Measurements from ENCODE around the gene LSM12.
"Not testable (repeated sequence)": the region's sequence is repeated elsewhere in the genome, so short reads cannot be mapped to it uniquely, and the experiment has no call there.

The LSM12 gene

DNA sequence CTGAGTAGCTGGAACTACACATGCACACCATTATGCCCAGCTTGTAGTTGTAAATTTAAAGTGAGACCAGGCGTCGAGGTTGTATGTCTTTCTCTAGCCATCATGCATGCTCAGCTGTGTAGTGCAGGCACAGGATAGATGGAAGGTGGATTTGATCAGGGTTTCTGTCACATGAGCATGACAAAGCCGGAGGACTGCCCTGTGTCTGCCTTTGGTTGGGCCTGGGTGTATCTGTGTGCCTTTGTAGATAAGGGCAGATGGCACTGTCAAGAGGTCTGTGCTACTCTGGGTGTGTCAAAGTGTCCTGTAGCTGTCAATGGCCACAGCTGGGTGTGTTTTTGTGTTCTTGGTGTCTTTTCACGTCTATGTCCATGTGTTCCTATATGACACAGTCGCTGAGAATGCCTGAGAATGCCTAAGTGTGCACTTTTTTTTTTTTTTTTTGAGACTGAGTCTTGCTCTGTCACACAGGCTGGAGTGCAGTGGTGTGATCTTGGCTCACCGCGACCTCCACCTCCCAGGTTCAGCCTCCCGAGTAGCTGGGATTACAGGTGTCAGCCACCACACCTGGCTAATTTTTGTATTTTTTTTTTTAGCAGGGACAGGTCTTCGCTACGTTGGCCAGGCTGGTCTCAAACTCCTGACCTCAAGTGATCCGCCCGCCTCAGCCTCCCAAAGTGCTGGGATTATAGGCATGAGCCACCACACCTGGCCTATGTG is 66.2 kb downstream of the LSM12 start:
- no peak for TF ChIP-seq CTCF (IDR thresholded peaks at IDR 0.05)
- TF ChIP-seq ZFX (IDR thresholded peaks at IDR 0.05; ENCODE audit: borderline replicate concordance): no peak

GRCh38 chr17:43999024-43999423 is 67.4 kb downstream of the LSM12 start:
- no peak for TF ChIP-seq ZFX (IDR thresholded peaks at IDR 0.05; ENCODE audit: borderline replicate concordance)
- TF ChIP-seq CTCF (IDR thresholded peaks at IDR 0.05): no peak
- H3K27ac ChIP-seq: no peak overlapping the region

More for the DNA sequence above, 66.2 kb downstream of the LSM12 start:
- no peak overlapping the region for H3K27ac ChIP-seq

GRCh38 chr17:43998552-43998951 is 67.9 kb downstream of the LSM12 start:
- TF ChIP-seq ZFX (IDR thresholded peaks at IDR 0.05; ENCODE audit: borderline replicate concordance) (no peak), CTCF (IDR thresholded peaks at IDR 0.05) (no peak)
- no peak overlapping the region for H3K27ac ChIP-seq

DNA sequence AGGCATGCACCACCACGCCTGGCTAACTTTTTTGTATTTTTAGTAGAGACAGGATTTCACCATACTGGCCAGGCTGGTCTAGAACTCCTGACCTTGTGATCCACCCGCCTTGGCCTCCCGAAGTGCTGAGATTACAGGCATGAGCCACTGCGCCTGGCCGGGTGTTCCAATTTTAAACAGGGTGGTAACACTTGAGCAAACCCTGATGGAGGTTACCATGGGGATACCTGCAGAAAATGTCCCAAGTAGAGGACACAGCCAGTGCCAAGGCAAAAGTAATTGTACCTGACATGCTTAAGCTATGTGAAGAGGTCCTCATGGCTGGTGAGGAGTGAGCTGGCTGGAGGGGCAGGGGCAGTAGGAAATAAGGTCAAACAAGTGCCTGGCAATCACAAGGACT is 69.3 kb downstream of the LSM12 start:
- H3K27ac ChIP-seq: not testable (repeated sequence)

- no peak overlapping the region for H3K27ac ChIP-seq
- TF ChIP-seq CTCF (IDR thresholded peaks at IDR 0.05): peak; percentile 65
- TF ChIP-seq ZFX (IDR thresholded peaks at IDR 0.05; ENCODE audit: borderline replicate concordance): no peak
These were observed 71.4 kb downstream of the LSM12 start for GRCh38 chr17:43995150-43995471.

GRCh38 chr17:43994272-43995149 is 72.0 kb downstream of the LSM12 start:
- H3K27ac ChIP-seq: no peak overlapping the region
- TF ChIP-seq CTCF (IDR thresholded peaks at IDR 0.05): peak; percentile 93
- no peak for TF ChIP-seq ZFX (IDR thresholded peaks at IDR 0.05; ENCODE audit: borderline replicate concordance)

GRCh38 chr17:43992641-43993040 is 73.8 kb downstream of the LSM12 start:
- TF ChIP-seq ZFX (IDR thresholded peaks at IDR 0.05; ENCODE audit: borderline replicate concordance): no peak
- TF ChIP-seq CTCF (IDR thresholded peaks at IDR 0.05): no peak

More at GRCh38 chr17:43992641-43993040, 73.8 kb downstream of the LSM12 start:
- no peak overlapping the region for H3K27ac ChIP-seq
